MM.1S (cell line): ENCODE measurements around the gene IFT122.

ENCODE experiments used
- DNase-seq: peaks from one replicate; pipeline ENCODE4 v3.0.0-alpha.2; 2015
- H2AFZ ChIP-seq: fragments of 300-600 bp; sonication (generic); 2 replicates; pipeline ENCODE4 v1.6.0; 2016; ENCODE audit warnings: antibody characterized with exemption, low read length
- H3F3A ChIP-seq: fragments of 300-600 bp; sonication (generic); 2 replicates; pipeline ENCODE4 v1.6.1; 2016; ENCODE audit warnings: mild to moderate bottlenecking, antibody characterized with exemption, low read length, moderate library complexity, mixed read lengths; ENCODE audit not compliant: insufficient read depth
- H3K27ac ChIP-seq: fragments of 300-600 bp; sonication (generic); 2 replicates; pipeline ENCODE4 v1.5.1; 2016; ENCODE audit warnings: mild to moderate bottlenecking, low read length
- H3K27me3 ChIP-seq: fragments of 300-600 bp; sonication (generic); replicated peaks from 2 replicates; pipeline ENCODE4 v1.6.0; 2016; ENCODE audit warnings: low read length; ENCODE audit not compliant: insufficient read depth
- H3K36me3 ChIP-seq: fragments of 300-600 bp; sonication (generic); replicated peaks from 2 replicates; pipeline ENCODE4 v1.6.1; 2016; ENCODE audit warnings: mild to moderate bottlenecking, low read length, mixed read lengths; ENCODE audit not compliant: insufficient read depth
- H3K4me1 ChIP-seq: fragments of 300-600 bp; sonication (generic); 2 replicates; pipeline ENCODE4 v1.6.1; 2016; ENCODE audit warnings: low read length, mixed read lengths
- H3K4me2 ChIP-seq: fragments of 300-600 bp; sonication (generic); 2 replicates; pipeline ENCODE4 v1.6.0; 2016; ENCODE audit warnings: low read depth, low read length
- H3K4me3 ChIP-seq: fragments of 300-600 bp; sonication (generic); 2 replicates; pipeline ENCODE4 v1.5.1; 2016; ENCODE audit warnings: low read length, mixed read lengths
- H3K79me2 ChIP-seq: fragments of 300-600 bp; sonication (generic); 2 replicates; pipeline ENCODE4 v1.6.1; 2016; ENCODE audit warnings: mixed run types, low read length, mixed read lengths
- H3K9ac ChIP-seq: fragments of 300-600 bp; sonication (generic); 2 replicates; pipeline ENCODE4 v1.6.1; 2016; ENCODE audit warnings: low read length, mixed read lengths
- H3K9me2 ChIP-seq: fragments of 300-600 bp; sonication (generic); replicated peaks from 2 replicates; pipeline ENCODE4 v1.6.1; 2016; ENCODE audit warnings: mild to moderate bottlenecking, low read length, mixed read lengths; ENCODE audit not compliant: insufficient read depth
- H3K9me3 ChIP-seq: fragments of 300-600 bp; sonication (generic); replicated peaks from 2 replicates; pipeline ENCODE4 v1.6.1; 2016; ENCODE audit warnings: mild to moderate bottlenecking, low read length, mixed read lengths; ENCODE audit not compliant: insufficient read depth
- H4K20me1 ChIP-seq: fragments of 300-600 bp; sonication (generic); 2 replicates; pipeline ENCODE4 v1.6.1; 2016; ENCODE audit warnings: mild to moderate bottlenecking, low read length, moderate library complexity, mixed read lengths; ENCODE audit not compliant: insufficient read depth
- CTCF ChIP-seq: fragments of 300-600 bp; sonication (generic); IDR thresholded peaks from 2 replicates; pipeline ENCODE4 v1.5.1; 2016; ENCODE audit warnings: antibody characterized with exemption, low read length, mixed read lengths
- EZH2 ChIP-seq: fragments of 300-600 bp; sonication (generic); optimal IDR thresholded peaks from 2 replicates; pipeline ENCODE3; 2017; ENCODE audit warnings: low read depth, mild to moderate bottlenecking, antibody characterized with exemption, low read length, mixed read lengths
- EZH2phosphoT487 ChIP-seq: fragments of 300-600 bp; sonication (generic); IDR thresholded peaks from 2 replicates; pipeline ENCODE4 v1.6.1; 2018; ENCODE audit warnings: antibody characterized with exemption, low read length

Gene IFT122

GRCh38 chr3:129534428-129535027 is 94.5 kb downstream of the IFT122 start:
- DNase-seq = no peak
- Histone ChIP-seq H3K9ac (no peak overlapping the region), H3K27me3 (no peaks in the 10 kb centered on the region), H3K79me2 (no peaks in the 10 kb centered on the region), H3K4me2 (no peak overlapping the region), H3K4me3 (no peak overlapping the region), H3K9me2 (no peaks in the 10 kb centered on the region), H3K9me3 (no peaks in the 10 kb centered on the region), H3K4me1 (peaks cover 6% of the 10 kb centered on the region; the same call in 1 of the 2 replicates), H2AFZ (no peak overlapping the region), H3K36me3 (no peaks in the 10 kb centered on the region), H4K20me1 (no peaks in the 10 kb centered on the region), H3K27ac (no peak overlapping the region), H3F3A (no peaks in the 10 kb centered on the region)
- no peak for TF ChIP-seq CTCF
- no peak for TF ChIP-seq EZH2
- TF ChIP-seq EZH2phosphoT487 = no peak

DNA sequence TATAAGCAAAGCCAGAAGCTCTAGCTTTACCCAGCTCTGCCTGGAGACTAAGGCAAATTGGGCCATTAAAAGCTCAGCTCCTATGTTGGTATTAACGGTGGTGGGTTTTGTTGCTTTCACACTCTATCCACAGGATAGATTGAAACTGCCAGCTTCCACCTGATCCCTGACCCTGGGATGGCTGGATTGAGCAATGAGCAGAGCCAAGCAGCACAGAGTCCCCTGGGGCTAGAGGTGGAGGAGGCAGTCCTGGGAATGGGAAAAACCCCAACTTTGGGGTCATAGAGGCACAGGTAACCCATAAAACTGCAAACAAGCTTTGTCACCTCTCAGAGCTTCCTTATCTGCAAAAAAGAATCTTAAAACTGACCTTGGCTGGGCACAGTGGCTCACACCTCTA is 95.1 kb downstream of the IFT122 start:
- no peak for DNase-seq
- Histone ChIP-seq H3K9me2 (no peaks in the 10 kb centered on the region), H3K4me1 (peaks cover 6% of the 10 kb centered on the region; the same call in 1 of the 2 replicates), H3K4me3 (no peak overlapping the region), H3K4me2 (no peak overlapping the region), H4K20me1 (no peaks in the 10 kb centered on the region), H3F3A (no peaks in the 10 kb centered on the region), H3K79me2 (no peaks in the 10 kb centered on the region), H3K36me3 (no peaks in the 10 kb centered on the region), H2AFZ (no peak overlapping the region), H3K27me3 (no peaks in the 10 kb centered on the region), H3K9ac (no peak overlapping the region), H3K27ac (no peak overlapping the region), H3K9me3 (no peaks in the 10 kb centered on the region)
- TF ChIP-seq EZH2phosphoT487 (no peak), CTCF (no peak), EZH2 (no peak)

DNA sequence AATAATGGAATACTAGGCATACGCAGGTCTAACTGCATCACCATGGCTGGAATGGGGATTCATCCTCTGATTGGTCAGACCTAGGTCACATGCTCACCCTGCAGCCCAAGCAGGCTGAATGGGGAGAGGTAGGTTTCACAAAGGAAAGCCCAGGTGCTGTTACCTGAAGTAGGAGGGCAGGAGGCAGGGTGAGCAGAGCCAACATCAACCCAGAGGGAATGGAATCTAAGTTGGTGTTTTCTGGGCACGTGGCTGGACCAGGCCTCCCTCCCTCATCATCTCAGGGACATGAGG is 96.3 kb downstream of the IFT122 start:
- no peaks in the 10 kb centered on the region for H3K36me3 ChIP-seq
- no peak overlapping the region for H3K4me2 ChIP-seq
- H4K20me1 ChIP-seq = no peaks in the 10 kb centered on the region
- no peaks in the 10 kb centered on the region for H3K79me2 ChIP-seq
- TF ChIP-seq CTCF = no peak
- no peak for TF ChIP-seq EZH2phosphoT487
- no peak for TF ChIP-seq EZH2
- H3K27ac ChIP-seq = no peak overlapping the region
- no peaks in the 10 kb centered on the region for H3F3A ChIP-seq
- peaks cover 6% of the 10 kb centered on the region; the same call in 1 of the 2 replicates for H3K4me1 ChIP-seq
- no peak overlapping the region for H3K4me3 ChIP-seq
- no peaks in the 10 kb centered on the region for H3K9me2 ChIP-seq
- H3K9me3 ChIP-seq = no peaks in the 10 kb centered on the region
- peak; percentile 48 for DNase-seq
- no peak overlapping the region for H2AFZ ChIP-seq
- no peak overlapping the region for H3K9ac ChIP-seq
- H3K27me3 ChIP-seq = no peaks in the 10 kb centered on the region
